ENCODE data around the gene FRYL.

DNA sequence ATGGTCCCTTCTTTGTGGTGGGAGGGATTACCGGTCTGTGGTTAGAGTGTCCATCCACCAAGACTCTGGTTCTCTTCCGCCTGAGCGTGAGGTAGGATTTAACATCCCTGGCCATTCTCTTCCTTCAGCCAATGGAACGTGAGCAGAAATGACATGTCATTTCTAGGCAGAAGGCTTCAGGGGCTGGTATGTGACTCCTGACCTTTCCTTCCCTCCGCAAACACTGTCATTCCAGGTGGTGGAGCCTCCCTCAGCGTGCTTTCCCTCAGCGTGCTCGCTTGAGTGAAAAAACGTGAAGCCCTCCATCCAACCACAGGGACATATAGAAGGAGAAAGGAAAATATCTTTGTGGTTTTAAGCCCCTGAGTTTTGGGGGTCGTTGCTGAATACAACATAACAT is 330.9 kb downstream of the FRYL start:
- TF ChIP-seq, protein P1, sequence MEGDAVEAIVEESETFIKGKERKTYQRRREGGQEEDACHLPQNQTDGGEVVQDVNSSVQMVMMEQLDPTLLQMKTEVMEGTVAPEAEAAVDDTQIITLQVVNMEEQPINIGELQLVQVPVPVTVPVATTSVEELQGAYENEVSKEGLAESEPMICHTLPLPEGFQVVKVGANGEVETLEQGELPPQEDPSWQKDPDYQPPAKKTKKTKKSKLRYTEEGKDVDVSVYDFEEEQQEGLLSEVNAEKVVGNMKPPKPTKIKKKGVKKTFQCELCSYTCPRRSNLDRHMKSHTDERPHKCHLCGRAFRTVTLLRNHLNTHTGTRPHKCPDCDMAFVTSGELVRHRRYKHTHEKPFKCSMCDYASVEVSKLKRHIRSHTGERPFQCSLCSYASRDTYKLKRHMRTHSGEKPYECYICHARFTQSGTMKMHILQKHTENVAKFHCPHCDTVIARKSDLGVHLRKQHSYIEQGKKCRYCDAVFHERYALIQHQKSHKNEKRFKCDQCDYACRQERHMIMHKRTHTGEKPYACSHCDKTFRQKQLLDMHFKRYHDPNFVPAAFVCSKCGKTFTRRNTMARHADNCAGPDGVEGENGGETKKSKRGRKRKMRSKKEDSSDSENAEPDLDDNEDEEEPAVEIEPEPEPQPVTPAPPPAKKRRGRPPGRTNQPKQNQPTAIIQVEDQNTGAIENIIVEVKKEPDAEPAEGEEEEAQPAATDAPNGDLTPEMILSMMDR (IDR thresholded peaks at IDR 0.05), result no peak
- TF ChIP-seq POLR2A (IDR thresholded peaks at IDR 0.05), result no peak
